IMR-90 (cell line): ENCODE measurements around the gene SUGCT.
A peak's percentile ranks its signal among the peaks of the same experiment; 100 is the strongest.

Source experiments
- BHLHE40 ChIP-seq: fragments of 150-350 bp; IDR thresholded peaks from 2 replicates; pipeline ENCODE4 v1.6.1; 2016; ENCODE audit warnings: mild to moderate bottlenecking, low read depth, low read length
- CHD1 ChIP-seq: IDR thresholded peaks from 2 replicates; pipeline ENCODE4 v1.6.1; 2012; ENCODE audit warnings: low read depth, low read length, improper control_type of control experiment
- MAZ ChIP-seq: IDR thresholded peaks from 2 replicates; pipeline ENCODE4 v1.6.1; 2012; ENCODE audit warnings: low read depth, mild to moderate bottlenecking, low read length, improper control_type of control experiment, moderate library complexity, borderline replicate concordance
- POLR2A ChIP-seq: IDR thresholded peaks from 2 replicates; pipeline ENCODE4 v1.6.1; 2012; ENCODE audit warnings: mild to moderate bottlenecking, low read depth, low read length
- RAD21 ChIP-seq: IDR thresholded peaks from 2 replicates; pipeline ENCODE4 v1.6.1; 2012; ENCODE audit warnings: low read length, improper control_type of control experiment
- TF ChIP-seq, protein P1 (sequence below): conservative IDR thresholded peaks from 2 replicates; pipeline ENCODE4 v1.5.1; 2012; ENCODE audit warnings: mild to moderate bottlenecking, low read depth, low read length, improper control_type of control experiment
- TF ChIP-seq, protein P2 (sequence below): fragments of 150-350 bp; IDR thresholded peaks from 2 replicates; pipeline ENCODE4 v1.6.1; 2017; ENCODE audit warnings: mild to moderate bottlenecking, antibody characterized with exemption, low read length, low read depth
- TF ChIP-seq, protein P3 (sequence below): fragments of 150-350 bp; IDR thresholded peaks from 2 replicates; pipeline ENCODE4 v1.6.1; 2016; ENCODE audit warnings: low read depth, mild to moderate bottlenecking, low read length, moderate library complexity, borderline replicate concordance

DNA sequence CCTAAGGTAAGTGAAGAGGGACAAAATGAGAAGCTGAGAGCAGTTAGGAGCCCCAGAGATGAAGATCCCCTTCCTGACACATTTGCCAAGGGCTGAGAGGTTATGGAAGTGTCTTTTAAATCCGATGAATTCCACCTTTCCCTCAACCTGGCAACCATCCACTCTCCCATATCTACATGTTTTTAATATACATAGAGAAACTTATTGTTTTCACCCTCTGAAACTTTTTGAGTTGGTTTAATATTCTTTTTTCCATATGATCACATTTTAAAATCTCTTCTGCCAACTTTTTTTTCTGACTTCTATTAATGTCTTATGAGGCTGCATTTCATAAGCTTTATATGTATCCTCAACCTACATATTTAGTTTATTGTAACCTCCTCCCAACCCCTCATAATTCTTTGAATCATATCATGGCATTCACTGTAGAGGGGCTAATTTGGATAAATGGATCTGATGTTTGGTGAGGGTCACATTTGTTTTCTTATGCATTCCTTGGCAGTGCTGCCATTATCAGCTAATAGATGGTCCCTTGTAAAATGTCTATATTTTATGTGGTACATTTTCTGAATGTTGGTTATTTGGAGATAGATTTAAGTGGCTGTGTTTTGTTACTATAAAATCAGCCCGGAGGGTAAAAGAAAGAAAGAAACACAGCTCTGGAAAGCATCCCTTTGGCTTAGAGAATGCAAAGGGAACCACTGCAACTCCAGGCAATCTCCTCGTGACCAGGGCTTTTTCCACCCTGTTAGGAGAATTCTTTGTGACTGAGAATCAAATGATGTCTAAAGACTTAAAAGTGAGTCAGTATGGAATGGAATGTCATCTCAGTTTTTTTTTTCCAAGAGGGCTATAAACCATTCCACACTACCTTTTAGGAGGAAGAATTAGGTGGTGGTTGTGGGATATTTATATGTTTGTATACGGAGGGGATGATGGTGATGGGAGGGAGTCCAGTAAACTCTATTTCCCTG is 334.4 kb downstream of the SUGCT start:
- TF ChIP-seq, protein P1, sequence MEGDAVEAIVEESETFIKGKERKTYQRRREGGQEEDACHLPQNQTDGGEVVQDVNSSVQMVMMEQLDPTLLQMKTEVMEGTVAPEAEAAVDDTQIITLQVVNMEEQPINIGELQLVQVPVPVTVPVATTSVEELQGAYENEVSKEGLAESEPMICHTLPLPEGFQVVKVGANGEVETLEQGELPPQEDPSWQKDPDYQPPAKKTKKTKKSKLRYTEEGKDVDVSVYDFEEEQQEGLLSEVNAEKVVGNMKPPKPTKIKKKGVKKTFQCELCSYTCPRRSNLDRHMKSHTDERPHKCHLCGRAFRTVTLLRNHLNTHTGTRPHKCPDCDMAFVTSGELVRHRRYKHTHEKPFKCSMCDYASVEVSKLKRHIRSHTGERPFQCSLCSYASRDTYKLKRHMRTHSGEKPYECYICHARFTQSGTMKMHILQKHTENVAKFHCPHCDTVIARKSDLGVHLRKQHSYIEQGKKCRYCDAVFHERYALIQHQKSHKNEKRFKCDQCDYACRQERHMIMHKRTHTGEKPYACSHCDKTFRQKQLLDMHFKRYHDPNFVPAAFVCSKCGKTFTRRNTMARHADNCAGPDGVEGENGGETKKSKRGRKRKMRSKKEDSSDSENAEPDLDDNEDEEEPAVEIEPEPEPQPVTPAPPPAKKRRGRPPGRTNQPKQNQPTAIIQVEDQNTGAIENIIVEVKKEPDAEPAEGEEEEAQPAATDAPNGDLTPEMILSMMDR, result no peak
- no peak for TF ChIP-seq MAZ
- peak; percentile 65 for TF ChIP-seq BHLHE40
- TF ChIP-seq, protein P2, sequence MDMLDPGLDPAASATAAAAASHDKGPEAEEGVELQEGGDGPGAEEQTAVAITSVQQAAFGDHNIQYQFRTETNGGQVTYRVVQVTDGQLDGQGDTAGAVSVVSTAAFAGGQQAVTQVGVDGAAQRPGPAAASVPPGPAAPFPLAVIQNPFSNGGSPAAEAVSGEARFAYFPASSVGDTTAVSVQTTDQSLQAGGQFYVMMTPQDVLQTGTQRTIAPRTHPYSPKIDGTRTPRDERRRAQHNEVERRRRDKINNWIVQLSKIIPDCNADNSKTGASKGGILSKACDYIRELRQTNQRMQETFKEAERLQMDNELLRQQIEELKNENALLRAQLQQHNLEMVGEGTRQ, result peak; percentile 81
- TF ChIP-seq CHD1, result no peak
- peak; percentile 60; the same call in 1 of the 2 replicates for TF ChIP-seq POLR2A
- TF ChIP-seq RAD21, result no peak
- TF ChIP-seq, protein P3, sequence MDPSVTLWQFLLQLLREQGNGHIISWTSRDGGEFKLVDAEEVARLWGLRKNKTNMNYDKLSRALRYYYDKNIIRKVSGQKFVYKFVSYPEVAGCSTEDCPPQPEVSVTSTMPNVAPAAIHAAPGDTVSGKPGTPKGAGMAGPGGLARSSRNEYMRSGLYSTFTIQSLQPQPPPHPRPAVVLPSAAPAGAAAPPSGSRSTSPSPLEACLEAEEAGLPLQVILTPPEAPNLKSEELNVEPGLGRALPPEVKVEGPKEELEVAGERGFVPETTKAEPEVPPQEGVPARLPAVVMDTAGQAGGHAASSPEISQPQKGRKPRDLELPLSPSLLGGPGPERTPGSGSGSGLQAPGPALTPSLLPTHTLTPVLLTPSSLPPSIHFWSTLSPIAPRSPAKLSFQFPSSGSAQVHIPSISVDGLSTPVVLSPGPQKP, result no peak
